Nephron progenitor cell (in vitro differentiated cells): ENCODE results near the gene LSS.
"Not testable (repeated sequence)": the region's sequence is repeated elsewhere in the genome, so short reads cannot be mapped to it uniquely, and the experiment has no call there.

Source experiments
- DNase-seq: peaks from one replicate; pipeline ENCODE4 v3.0.0; 2021
- H3K27ac Mint-ChIP-seq: 2 replicates; pipeline ENCODE4 v1.8.0; 2021; ENCODE audit warnings: mild to moderate bottlenecking, moderate library complexity, mixed read lengths
- H3K27me3 Mint-ChIP-seq: 2 replicates; pipeline ENCODE4 v1.8.0; 2021; ENCODE audit warnings: mild to moderate bottlenecking, low read depth, mixed read lengths; ENCODE audit not compliant: poor library complexity
- H3K36me3 Mint-ChIP-seq: 2 replicates; pipeline ENCODE4 v1.8.0; 2021; ENCODE audit warnings: low read depth, mixed read lengths
- H3K4me1 Mint-ChIP-seq: 2 replicates; pipeline ENCODE4 v1.8.0; 2021; ENCODE audit warnings: mixed read lengths
- H3K4me3 Mint-ChIP-seq: 2 replicates; pipeline ENCODE4 v1.8.0; 2021; ENCODE audit warnings: mild to moderate bottlenecking, moderate library complexity, mixed read lengths
- H3K9me3 Mint-ChIP-seq: 2 replicates; pipeline ENCODE4 v1.8.0; 2021; ENCODE audit warnings: mild to moderate bottlenecking, moderate library complexity, mixed read lengths
- TF ChIP-seq, protein P1 (sequence below): fragments of 200-600 bp; sonication (generic); IDR thresholded peaks from 2 replicates; pipeline ENCODE4 v1.5.0; 2021; ENCODE audit warnings: antibody characterized with exemption

LSS gene

GRCh38 chr21:46180778-46181391, 47.7 kb downstream of the LSS start:
- DNase-seq, result no peak
- H3K4me1 Mint-ChIP-seq, result peaks cover 19% of the 10 kb centered on the region
- peaks cover 27% of the 10 kb centered on the region for H3K9me3 Mint-ChIP-seq
- H3K27ac Mint-ChIP-seq, result no peak overlapping the region
- H3K4me3 Mint-ChIP-seq, result no peak overlapping the region
- H3K36me3 Mint-ChIP-seq, result peaks cover 42% of the 10 kb centered on the region
- no peaks in the 10 kb centered on the region for H3K27me3 Mint-ChIP-seq
- TF ChIP-seq, protein P1, sequence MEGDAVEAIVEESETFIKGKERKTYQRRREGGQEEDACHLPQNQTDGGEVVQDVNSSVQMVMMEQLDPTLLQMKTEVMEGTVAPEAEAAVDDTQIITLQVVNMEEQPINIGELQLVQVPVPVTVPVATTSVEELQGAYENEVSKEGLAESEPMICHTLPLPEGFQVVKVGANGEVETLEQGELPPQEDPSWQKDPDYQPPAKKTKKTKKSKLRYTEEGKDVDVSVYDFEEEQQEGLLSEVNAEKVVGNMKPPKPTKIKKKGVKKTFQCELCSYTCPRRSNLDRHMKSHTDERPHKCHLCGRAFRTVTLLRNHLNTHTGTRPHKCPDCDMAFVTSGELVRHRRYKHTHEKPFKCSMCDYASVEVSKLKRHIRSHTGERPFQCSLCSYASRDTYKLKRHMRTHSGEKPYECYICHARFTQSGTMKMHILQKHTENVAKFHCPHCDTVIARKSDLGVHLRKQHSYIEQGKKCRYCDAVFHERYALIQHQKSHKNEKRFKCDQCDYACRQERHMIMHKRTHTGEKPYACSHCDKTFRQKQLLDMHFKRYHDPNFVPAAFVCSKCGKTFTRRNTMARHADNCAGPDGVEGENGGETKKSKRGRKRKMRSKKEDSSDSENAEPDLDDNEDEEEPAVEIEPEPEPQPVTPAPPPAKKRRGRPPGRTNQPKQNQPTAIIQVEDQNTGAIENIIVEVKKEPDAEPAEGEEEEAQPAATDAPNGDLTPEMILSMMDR, result no peak

- H3K4me1 Mint-ChIP-seq, result peaks cover 12% of the 10 kb centered on the region
- H3K36me3 Mint-ChIP-seq, result peaks cover 49% of the 10 kb centered on the region
- no peak for DNase-seq
- H3K4me3 Mint-ChIP-seq, result no peak overlapping the region
- TF ChIP-seq, protein P1, result no peak
- H3K9me3 Mint-ChIP-seq, result peaks cover 34% of the 10 kb centered on the region
- H3K27ac Mint-ChIP-seq, result peak overlapping the region; percentile 82
- H3K27me3 Mint-ChIP-seq, result no peaks in the 10 kb centered on the region
Measured at GRCh38 chr21:46180079-46180722, 48.4 kb downstream of the LSS start.

GRCh38 chr21:46179708-46180078, 48.9 kb downstream of the LSS start:
- peaks cover 7% of the 10 kb centered on the region for H3K4me1 Mint-ChIP-seq
- peaks cover 39% of the 10 kb centered on the region for H3K9me3 Mint-ChIP-seq
- DNase-seq, result no peak
- H3K27ac Mint-ChIP-seq, result peak overlapping the region; percentile 82
- H3K27me3 Mint-ChIP-seq, result no peaks in the 10 kb centered on the region
- peaks cover 54% of the 10 kb centered on the region for H3K36me3 Mint-ChIP-seq
- TF ChIP-seq, protein P1, result no peak
- no peak overlapping the region for H3K4me3 Mint-ChIP-seq

- peaks cover 3% of the 10 kb centered on the region for H3K27me3 Mint-ChIP-seq
- no peak overlapping the region for H3K4me3 Mint-ChIP-seq
- peaks cover 6% of the 10 kb centered on the region for H3K4me1 Mint-ChIP-seq
- peaks cover 46% of the 10 kb centered on the region for H3K9me3 Mint-ChIP-seq
- TF ChIP-seq, protein P1, result no peak
- DNase-seq, result no peak
- no peak overlapping the region for H3K27ac Mint-ChIP-seq
- H3K36me3 Mint-ChIP-seq, result peaks cover 60% of the 10 kb centered on the region
Measured at GRCh38 chr21:46178961-46179360, 49.6 kb downstream of the LSS start.

DNA sequence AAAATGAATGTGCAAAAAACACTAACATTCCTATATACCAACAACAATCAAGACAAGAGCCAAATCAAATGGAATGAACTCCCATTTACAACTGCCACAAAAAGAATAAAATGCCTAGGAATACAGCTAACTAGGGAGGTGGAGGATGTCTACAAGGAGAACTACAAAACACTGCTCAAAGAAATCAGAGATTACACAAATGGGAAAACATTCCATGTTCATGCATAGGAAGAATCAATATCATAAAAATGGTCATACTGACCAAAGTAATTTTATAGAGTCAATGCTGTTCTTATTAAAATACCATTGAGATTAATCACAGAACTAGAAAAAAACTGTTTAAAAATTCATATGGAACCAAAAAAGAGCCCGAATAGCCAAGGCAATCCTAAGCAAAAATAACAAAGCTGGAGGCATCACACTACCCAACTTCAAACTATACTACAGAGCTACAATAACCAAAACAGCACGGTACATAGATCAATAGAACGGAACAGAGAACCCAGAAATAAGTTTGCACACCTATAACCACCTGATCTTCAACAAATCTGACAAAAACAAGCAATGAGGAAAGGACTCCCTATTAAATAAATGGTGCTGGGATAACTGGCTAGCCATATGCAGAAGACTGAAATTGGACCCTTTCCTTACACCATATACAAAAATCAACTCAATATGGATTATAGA, 52.0 kb downstream of the LSS start:
- H3K4me1 Mint-ChIP-seq, result peaks cover 16% of the 10 kb centered on the region
- not testable (repeated sequence) for H3K27ac Mint-ChIP-seq, H3K4me3 Mint-ChIP-seq, DNase-seq, H3K27me3 Mint-ChIP-seq
- peaks cover 63% of the 10 kb centered on the region for H3K9me3 Mint-ChIP-seq
- H3K36me3 Mint-ChIP-seq, result peaks cover 79% of the 10 kb centered on the region

DNA sequence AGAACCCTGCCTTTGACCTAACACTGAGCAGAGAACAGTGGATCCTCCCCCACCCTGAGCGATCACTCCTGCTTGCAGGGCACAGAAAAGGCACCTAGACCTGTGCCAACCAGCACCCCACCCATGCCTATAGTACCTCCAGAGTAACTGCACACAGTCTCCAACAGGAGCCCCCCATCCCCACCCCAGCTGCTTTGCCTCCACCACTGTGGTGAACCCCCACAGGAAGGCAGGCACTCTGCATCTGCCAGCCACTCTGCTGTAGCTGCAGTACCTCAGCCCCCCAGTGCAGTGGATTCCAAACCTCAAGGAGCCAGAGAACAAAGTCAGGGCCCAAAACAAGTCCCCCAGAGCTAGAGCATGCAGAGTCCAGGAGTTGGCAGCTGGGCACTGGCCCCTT, 55.0 kb downstream of the LSS start:
- no peak overlapping the region for H3K4me3 Mint-ChIP-seq
- H3K27ac Mint-ChIP-seq, result no peak overlapping the region
- DNase-seq, result no peak

More for the DNA sequence above, 55.0 kb downstream of the LSS start:
- H3K27me3 Mint-ChIP-seq, result peaks cover 3% of the 10 kb centered on the region
- H3K4me1 Mint-ChIP-seq, result peaks cover 17% of the 10 kb centered on the region
- TF ChIP-seq, protein P1, result no peak
- peaks cover 71% of the 10 kb centered on the region for H3K36me3 Mint-ChIP-seq
- H3K9me3 Mint-ChIP-seq, result peaks cover 64% of the 10 kb centered on the region
